ENCODE data around the gene SRRT.

The SRRT gene

DNA sequence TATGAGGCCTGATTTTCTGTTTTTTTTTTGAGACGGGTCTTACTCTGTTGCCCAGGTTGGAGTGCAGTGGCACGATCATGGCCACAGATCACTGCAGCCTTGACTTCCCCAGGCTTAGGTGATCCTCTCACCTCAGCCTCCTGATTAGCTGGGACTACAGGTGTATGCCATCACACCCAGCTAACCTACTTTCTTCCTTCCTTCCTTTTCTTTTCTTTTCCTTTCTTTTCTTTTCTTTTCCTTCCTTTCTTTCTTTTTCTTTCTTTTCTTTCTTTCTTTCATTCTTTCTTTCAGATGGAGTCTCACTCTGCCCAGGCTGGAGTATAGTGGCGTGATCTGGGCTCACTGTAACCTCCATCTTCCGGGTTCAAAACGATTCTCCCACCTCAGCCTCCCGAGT lies 3.8 kb downstream of the SRRT start:
- H3K27ac ChIP-seq, result no peak overlapping the region
- DNase-seq (ENCODE audit: low read depth, low spot score), result no peak

DNA sequence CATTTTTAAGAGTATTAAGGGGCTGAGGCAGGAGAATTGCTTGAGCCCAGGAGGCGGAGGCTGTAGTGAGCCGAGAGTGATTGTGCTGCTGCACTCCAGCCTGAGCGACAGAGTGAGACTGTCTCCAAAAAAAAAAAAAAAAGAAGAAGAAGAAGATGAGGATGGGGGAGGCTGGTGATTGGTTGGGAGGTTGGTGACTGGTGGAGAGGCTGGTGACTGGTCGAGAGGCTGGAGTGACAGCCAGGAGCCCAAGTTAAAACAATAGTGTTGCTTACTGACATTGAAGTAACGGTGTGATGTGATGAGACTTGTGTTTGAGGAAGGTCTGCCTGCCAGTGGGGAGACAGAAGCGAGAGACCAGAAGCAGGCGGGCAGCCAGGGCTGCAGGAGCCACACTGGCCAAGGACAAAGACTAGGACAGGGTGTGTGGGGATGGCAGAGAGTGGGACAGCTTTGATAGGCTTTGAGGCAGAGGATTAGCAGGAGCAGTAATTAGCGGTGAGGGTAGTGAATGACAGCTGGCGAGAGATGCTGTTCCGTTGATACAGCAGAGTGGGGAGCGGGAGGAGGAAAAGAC lies 4.9 kb downstream of the SRRT start:
- no peak for DNase-seq (ENCODE audit: low read depth, low spot score)
- no peak overlapping the region for H3K27ac ChIP-seq

DNA sequence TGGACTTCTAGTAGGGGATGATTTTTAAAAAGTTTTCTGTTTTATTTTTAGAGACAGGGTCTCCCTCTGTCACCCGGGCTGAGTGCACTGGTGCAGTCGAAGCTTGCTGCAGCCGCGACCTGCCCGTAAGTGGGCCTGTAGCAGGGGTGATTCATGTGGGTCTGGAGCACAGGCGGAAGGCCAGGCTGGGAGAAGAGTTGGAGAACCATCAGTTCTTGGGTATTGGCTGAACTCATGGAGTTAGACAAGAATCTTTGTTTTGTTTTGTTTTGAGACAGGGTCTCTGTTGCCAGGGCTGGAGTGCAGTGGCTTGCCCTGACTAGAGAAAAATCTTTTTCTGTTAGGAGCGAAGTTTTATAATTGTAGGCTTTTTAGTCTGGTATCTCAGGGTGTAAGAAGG lies 5.7 kb downstream of the SRRT start:
- H3K27ac ChIP-seq, result no peak overlapping the region
- no peak for DNase-seq (ENCODE audit: low read depth, low spot score)

DNA sequence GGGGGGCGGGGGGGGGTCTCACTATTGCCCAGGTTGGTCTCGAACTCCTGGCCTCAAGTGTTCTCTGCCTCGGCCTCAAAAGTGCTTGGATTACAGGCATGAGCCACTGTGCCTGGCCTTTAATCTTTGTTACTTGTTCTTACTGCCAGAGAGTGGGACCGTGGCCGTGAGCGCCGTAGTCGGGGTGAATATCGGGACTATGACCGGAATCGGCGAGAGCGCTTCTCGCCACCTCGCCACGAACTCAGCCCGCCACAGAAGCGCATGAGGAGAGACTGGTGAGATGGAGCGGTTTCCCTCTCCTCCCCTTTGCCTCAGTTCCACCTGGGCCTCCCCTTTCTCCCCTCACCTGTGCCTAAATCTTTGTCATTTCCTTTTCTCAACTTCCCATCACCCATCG lies 6.2 kb downstream of the SRRT start:
- H3K27ac ChIP-seq, result no peak overlapping the region
- DNase-seq (ENCODE audit: low read depth, low spot score), result no peak

DNA sequence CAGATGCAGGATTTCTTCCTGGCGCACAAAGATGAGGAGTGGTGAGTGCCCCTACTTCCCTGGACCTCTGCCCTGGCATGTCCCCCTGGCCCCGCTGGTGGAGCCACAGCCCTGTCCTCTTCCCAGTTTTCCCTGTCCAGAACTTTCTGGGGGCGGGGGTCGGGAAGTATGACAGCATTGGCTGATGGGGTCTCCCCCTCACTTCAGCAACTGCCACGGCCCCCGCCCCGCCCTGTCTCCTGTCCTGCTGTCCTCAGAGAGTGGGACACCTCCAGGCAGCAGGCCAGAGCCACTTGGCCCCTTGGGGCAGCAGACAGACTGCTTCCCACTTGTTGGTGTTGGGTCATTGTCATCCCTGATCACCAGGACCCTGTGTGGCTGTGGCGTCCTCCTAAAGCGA lies 7.3 kb downstream of the SRRT start:
- H3K27ac ChIP-seq, result no peak overlapping the region
- no peak for DNase-seq (ENCODE audit: low read depth, low spot score)

DNA sequence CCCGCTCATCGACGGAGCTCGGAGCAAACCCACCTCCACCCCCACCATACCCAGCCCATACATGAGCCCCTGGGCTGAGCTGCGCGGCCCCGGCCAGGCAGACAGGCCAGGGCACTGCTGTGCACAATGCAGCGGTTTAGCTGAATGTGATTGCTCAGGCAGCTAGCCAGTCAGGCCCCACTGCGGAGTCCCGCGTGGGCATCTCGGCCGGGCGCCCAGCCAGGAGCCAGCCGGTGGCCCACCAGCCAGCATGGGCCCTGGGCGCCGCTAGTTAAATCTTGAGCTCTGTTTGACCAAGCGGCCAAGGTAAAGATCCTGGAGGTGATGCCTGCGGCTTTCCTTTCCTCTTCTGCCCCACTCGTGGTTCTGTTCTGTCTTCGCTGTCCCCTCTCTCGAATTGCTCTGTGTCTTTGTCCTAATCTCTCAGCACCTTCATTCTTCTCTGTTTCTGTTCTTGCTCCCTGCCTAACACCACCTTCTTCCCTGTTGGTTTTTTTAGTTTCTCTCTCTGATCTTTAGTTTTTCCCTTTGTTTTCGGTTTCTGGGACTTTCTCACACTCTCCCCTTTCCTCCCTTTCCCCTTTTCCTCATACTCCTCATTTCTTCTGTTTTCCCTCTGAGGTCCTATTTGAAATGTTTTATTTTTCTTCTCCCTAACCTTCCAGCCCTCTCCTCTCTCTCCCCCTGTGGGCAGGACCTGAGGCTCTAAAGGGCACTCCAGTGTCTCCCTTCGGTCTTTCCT lies 8.1 kb downstream of the SRRT start:
- no peak overlapping the region for H3K27ac ChIP-seq
- DNase-seq (ENCODE audit: low read depth, low spot score), result no peak

DNA sequence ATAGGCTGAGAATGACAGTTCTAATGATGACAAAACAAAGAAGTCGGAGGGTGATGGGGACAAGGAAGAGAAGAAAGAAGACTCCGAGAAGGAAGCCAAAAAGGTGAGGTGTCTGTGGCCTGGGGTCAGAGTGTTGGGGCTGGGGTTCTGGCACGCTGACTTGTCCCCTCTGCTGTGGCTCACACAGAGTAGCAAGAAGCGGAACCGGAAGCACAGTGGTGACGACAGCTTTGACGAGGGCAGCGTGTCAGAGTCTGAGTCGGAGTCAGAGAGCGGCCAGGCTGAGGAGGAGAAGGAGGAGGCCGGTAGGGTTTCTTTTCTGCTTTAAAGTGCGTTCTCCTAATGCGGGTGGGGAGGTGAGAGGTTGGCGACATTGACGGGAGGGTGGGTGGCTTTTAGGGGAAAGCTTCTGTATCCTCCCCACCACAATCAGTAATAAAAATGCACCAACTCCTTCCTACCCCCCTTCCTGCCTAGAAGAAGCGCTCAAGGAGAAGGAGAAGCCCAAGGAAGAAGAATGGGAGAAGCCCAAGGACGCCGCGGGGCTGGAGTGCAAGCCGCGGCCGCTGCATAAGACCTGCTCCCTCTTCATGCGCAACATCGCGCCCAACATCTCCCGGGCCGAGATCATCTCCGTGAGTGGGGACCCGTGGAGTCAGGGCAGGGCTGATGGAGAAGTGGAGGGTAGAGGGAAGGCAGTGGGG lies 10.0 kb downstream of the SRRT start:
- DNase-seq (ENCODE audit: low read depth, low spot score), result no peak
- H3K27ac ChIP-seq, result no peak overlapping the region

DNA sequence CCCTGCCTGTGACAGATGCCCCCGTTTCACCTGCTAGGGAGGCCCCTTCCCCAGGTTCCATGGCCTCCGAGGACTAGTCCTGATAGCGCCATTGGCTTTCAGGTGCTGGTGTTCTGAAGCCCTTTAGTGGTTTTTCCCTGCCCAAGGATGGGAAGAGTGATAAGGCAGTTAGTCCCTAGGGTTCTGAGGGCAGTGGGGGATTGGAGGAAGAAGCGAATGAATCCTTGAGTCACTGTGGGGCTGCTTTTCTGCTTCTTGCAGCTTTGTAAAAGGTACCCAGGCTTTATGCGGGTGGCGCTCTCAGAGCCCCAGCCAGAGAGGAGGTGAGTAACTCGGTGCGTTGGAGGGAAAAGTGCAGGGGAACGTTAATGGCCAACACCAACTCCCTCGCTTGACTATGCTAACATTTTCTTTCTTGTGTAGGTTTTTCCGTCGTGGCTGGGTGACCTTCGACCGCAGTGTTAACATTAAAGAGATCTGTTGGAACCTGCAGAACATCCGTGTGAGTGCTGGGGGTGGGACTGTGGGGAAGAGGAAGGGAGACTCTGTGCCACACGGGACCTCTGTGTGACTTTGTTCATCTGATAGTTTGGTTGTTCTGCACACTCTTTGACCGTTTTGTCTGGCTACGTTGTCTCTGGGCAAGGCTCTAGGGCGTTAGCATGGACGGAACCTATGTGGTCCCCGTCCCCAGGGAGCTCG lies 10.7 kb downstream of the SRRT start:
- no peak overlapping the region for H3K27ac ChIP-seq
- DNase-seq (ENCODE audit: low read depth, low spot score), result no peak

DNA sequence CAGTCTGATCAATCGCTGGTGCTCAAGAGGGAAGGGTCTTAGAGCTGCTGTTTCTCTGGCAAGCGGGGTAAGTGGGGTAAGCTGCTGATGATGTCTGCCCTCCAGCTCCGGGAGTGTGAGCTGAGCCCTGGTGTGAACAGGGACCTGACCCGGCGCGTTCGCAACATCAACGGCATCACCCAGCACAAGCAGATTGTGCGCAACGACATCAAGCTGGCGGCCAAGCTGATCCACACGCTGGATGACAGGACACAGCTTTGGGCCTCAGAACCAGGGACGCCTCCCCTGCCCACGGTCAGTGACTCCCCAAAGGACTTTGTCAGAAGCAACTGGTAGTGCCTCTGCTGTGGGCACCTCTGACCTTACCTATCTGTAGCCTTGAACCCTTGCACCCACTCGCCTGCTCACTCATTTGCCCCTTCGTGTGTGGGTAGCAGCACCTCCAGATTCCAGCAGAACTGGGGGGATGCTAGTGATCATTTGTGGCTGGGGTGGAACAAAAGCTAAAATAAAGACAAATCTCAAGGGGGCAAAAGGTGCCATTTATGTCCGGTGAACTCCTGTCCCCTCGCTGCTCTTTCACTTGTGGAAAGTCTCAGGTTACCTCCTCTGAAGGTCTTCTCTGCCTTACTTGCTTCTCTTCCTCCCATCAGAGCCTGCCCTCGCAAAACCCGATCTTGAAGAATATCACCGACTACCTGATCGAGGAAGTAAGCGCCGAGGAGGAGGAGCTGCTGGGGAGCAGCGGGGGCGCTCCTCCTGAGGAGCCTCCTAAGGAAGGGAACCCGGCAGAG lies 11.4 kb downstream of the SRRT start:
- no peak for DNase-seq (ENCODE audit: low read depth, low spot score)

DNA sequence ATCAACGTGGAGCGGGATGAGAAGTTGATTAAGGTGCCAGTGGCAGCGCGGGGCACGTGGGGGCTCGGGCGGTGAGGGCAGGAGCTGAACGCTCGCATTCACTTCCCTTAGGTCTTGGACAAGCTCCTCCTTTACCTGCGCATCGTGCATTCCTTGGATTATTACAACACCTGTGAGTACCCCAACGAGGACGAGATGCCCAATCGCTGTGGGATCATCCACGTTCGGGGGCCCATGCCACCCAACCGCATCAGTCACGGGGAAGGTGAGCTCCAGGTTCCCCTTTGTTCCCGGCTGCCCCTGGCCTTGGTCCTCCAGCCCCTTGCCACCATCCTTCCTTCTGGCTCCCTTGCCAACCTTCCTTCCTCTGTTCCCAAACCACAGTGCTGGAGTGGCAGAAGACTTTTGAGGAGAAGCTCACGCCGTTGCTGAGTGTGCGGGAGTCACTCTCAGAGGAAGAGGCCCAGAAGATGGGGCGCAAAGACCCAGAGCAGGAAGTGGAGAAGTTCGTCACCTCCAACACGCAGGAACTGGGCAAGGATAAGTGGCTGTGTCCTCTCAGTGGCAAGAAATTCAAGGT lies 12.1 kb downstream of the SRRT start:
- no peak for DNase-seq (ENCODE audit: low read depth, low spot score)
- H3K27ac ChIP-seq, result no peak overlapping the region

More for the DNA sequence above, 11.4 kb downstream of the SRRT start:
- no peak overlapping the region for H3K27ac ChIP-seq

DNA sequence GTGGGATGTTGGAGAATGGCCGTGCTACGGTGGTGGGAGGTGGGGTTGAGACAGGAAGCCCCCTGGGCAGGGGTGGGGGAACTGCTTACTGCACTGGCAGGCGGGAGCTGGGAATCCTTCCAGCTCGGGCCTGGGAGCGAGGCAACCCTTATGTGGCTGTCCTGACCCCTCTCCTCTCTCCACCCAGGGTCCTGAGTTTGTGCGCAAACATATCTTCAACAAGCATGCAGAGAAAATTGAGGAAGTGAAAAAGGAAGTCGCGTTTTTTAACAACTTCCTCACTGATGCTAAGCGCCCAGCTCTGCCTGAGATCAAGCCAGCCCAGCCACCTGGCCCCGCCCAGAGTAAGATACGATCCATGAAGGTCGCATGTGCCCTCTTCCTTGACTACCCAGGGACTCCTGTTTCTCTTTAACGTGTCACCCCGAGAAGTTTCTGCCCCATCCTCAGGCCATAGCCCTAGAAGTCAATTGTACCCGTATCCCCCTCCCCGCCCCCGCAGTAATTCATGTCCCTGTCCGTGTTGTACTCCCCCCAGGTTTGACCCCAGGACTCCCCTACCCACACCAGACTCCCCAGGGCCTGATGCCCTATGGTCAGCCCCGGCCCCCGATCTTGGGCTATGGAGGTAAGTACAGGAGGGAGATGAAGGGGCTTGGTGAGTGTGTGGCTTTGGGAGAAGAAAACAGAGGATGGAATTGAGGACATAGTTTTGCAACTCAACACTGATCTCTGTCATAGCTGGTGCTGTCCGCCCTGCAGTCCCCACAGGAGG lies 12.8 kb downstream of the SRRT start:
- no peak for DNase-seq (ENCODE audit: low read depth, low spot score)
- H3K27ac ChIP-seq, result peak overlapping the region; percentile 94

DNA sequence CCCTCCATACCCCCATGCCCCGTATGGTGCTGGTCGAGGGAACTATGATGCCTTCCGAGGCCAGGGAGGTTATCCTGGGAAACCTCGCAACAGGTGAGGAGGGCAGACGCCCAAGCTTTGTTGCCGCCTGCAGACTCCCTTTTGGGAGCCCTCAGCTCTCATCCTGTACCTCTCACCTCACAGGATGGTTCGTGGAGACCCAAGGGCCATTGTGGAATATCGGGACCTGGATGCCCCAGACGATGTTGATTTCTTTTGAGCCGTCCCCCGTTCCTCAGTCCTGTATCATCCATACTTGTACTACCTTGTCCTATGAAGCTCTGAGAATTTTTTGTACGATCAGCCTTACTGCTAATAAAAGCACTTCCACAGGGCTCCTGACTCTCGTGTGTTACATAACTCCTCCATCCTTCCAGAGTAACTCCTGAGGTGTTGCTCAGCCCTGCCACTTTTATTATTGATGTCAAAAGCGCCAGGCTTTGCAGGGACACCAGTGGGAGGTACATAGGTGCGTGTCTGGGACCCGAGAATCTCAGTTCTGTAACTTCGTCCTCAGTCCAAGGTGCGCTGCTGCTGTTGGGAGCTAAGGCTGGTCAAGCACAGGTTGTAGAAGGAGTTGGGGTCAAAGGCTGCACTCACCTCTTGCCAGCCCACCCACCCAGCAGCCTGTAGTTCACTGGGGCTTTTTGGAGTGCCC lies 13.5 kb downstream of the SRRT start:
- DNase-seq (ENCODE audit: low read depth, low spot score), result no peak
- peak overlapping the region; percentile 94 for H3K27ac ChIP-seq

DNA sequence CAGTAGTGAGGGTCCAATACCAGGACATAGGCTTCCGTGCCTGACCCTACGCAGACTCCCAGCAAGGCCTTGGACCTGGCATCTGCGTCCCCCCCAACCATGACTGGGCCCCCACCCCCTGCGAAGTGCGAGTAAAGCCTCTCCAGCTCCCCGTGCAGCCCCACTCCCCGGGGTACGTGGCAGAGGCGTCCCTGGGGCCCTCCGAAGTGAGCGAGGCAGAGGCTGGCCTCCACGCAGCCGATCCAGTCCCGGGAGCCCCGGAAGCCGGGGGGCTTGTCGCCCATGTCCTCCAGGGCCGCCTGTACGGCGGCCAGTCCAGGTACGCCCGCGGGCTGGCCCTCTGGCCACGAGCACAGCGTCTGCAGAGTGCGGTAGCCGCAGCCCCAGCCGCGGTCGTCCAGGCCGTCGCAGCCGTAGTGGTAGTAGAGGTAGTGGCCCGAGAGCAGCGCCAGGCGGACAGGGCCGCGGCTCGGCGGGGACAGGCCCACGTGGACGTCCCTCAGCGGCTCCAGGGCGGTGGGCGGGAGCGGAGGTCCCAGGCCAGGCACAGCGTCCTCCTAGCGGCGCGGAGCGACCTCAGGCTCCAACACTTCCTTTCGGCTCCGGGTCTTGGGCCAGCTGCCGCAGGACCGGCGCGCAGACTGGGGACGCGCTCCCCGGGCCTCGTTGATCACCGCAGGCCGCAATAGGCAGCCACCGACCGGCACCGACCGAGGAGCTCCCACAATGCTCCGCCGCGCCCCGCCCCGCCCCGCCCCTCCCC lies 14.3 kb downstream of the SRRT start, which contains the start of gene UFSP1:
TSS of gene UFSP1 (minus strand) at position 728 of the 763 bp plus-strand sequence. CDS start at position 284, 444 bp downstream.
- H3K27ac ChIP-seq, result peak within 1 kb of the TSS; percentile 94
- DNase-seq (ENCODE audit: low read depth, low spot score), result no peak

DNA sequence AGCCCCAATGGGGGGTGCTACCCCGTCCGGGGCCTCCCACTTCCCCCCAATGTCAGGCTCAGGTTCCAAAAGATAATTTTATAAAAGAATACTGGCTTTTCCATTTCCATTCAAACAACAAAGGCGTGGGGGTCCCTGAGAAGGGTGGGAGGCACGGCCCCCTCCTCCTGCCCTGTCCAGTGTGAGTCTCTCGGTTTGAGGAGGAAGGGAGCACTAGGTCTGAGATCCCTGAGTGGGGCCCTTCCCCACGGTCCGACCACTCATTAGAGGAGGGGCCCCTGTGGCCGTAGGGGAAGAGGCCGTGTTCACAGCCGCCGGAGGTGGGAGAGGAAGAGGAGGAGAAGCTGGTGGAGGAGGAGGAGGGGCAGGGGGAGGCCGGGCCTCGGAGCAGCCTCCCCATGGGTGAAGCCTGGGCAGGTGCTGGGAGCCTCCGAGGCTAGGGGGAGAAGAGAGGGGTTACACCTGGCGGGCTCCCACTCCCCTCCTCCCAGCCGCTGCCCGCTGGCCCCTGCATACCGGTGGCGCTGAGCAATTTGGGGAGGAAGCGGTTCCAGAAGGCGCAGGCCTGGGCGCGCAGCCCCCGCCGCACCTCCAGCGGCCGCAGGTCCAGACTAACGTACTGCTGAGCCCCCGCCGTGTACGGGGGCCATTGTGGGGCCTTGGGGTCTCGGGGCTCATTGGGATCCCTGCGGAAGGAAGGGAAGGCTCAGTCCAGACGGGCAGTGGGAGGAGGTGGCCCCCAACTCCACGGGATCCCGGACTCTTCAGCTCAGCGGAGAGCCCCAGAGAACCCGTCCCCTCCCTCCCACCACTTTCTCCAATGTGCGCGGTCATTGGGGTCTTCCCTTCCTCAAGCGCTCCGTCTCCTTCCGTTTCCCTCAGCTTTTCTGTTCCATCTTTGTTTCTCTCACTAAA lies 16.0 kb downstream of the SRRT start:
- H3K27ac ChIP-seq, result peak overlapping the region; percentile 94
- no peak for DNase-seq (ENCODE audit: low read depth, low spot score)

DNA sequence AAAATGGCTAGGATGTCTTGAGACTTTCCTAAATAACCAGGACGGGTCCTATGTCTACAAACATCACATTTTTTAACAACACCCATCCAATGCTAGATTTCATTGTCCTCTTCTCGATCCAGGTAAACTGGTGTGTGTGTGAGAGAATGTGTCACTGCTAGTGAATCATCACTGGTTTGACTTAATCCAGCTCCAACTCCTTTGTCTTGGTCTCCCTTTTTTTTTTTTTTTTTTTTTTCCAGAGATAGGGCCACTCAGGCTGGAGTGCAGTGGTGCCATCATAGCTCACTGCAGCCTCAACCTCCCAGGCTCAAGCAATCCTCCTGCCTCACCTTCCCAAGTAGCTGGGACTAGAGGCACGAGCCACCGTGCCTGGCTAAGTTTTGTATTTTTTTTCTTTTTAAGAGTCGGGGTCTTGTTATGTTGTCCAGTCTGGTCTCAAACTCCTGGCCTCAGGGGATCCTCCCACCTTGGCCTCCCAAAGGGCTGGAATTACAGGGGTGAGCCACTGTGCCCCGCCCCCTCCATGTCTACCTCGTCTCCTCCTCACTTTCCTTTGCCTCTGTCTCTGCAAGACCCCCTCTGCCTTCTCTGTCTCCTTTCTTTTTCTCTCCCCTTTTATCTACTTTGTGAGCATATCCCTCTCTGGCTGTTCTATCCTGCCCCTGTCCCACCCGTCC lies 16.8 kb downstream of the SRRT start:
- peak overlapping the region; percentile 94 for H3K27ac ChIP-seq
- peak; percentile 73 for DNase-seq (ENCODE audit: low read depth, low spot score)
